Activated T-cell treated with anti-CD3 and anti-CD28 coated beads for 1 hour (primary cell): ENCODE results near the gene RASSF1.

ENCODE experiments used
- DNase-seq: peaks from one replicate; pipeline ENCODE4 v3.0.0-alpha.2; 2020; ENCODE audit warnings: low read depth

The RASSF1 gene

DNA sequence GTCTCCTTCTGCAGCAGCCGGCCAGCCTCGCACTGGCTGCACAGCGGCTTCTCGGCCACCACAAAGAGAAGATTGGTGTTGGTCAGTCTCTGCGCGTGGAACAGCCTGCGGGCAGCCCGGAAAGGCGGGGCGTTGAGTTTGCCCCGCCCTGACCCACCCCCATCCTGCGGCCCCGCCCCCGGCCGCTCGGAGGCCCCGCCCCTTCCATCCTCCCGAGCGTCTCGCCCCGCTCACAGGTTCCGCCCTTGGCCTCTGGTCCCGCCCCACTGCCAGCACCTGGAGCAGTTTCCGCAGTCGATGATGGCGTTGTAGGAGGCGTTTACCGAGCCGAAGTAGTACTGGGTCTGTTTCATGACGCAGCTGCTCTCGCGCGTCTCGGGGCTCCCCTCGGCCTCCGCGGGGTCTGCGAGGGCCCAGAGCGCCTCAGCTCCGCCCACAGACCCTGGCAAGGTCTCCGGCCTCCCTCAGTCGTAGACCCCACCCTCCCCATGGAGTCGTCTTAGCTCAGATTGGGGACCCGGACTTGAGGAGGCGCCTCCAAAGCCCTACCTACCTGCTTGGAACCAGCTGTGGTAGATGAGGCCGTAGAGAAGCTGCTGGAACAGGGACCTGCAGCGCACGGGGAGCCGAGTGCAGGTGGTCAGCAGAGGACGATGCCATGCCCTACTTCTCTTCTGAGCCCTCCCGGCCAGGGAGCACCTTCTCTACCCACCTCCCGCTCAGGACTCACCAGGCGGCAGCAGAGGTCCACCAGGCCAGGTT lies 24.6 kb upstream of the RASSF1 start:
- peak; percentile 93 for DNase-seq

DNA sequence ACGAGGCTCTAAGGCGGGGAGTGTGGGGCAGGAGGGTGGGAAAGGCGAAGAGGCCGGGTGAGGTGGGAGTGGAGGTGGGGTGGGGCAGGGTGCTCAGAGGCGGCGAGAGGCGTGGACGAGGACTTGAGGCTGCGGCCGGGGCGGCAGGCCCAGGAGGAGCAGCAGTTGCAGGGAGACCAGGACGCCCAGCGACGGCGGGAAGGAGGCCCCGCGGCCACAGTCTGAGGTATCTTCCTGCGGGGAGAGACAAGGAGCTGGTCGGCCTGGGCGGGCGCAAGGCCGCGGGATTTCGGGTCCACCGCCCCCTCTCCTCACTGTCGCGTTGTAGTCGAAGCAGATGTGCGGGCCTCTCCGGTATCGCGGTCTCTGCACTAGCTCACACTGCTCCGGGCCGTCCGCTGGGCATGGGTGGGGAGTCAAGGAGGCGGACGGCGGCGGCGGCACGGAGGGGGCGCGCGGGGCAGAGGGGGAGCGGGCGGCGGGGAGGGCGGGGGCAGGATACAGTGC lies 24.0 kb upstream of the RASSF1 start:
- no peak for DNase-seq

DNA sequence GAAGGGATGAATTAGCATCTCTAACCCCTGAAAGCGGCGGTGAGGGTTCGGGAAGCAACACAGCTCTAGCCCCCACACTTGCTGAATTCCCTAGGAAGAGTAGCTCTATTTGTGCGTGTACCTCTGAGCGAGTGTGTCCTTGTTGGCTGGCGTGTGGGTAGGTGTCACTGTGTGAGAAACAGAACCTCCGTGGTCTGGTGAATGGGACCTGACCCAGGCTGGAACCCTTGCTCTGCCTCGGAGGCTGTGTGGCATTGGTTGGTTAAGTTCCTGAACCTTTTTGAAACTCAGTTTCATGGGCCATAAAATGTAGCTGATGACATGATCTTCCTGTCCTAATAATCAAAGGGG lies 19.1 kb upstream of the RASSF1 start:
- DNase-seq, result no peak

DNA sequence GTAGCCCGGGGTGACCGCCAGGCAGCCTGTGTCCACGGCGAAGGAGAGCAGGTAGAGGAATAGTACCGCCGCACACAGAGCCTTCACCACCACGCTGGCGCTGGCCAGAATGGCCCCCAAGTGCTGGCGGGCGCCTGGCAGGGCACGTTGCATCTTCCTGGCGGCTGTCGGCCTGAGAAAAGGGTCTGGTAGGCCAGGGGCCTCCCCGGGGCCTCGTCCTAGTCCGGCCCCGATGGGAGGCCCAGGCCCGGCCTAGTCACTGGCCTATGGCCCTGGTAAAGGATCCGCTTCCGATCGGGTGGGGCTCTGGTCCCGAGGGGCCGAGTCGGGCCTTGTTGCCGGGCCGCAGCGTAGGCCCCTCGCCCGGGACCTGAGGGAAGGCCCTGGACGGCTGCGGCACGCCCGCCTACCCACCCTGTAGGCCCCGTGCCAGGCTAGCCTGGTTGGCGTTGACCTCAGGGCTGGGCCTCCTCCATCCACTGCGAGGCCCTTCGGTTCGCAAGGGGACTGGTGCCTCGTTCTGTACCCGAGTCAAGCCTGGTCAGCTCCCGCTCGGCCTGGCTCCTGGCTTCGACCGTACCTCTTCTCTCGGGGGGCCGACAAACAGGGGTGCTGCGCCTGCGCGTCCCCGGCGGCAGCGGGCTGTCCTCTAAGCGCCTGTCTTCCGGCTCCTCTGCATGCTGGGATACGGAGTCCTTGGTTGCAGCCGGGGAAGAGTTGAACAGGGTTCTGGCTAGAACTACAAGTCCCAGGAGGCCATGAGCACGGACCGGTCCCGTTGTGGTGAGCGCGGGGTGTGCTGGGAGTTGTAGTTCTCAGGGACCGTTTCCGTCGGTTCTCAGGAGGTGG lies 18.5 kb upstream of the RASSF1 start, which contains the start of gene TMEM115:
Gene TMEM115 (minus strand): TSS at position 611 of the 849 bp plus-strand sequence. CDS start 458 bp downstream, at position 153.
- peak; percentile 89 for DNase-seq

DNA sequence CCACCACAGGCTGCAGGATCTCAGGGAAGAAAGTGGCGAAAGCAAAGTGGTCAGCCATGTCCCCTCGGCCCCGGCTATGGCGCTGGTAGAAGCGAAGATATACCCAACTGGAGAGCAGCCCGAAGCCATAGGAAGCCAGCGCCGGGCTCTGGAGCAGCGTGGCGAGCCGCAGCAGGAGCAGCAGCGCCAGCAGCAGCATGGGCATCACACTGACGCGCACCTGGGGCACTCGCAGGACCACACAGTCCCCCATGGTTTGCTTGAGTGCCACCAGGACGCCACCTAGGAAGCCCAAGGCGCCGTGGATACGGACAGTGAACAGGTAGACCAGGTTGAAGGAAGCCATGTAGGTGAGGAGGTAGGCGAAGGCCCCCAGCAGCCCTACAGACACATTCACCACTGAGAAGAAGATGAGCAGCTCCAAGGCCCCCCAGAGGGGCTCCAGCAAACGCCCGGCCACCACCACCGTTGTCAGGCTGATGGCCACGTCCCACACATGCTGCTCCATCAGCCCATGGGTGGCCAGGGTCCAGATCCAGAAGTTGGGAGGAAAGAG lies 17.8 kb upstream of the RASSF1 start:
- no peak for DNase-seq

DNA sequence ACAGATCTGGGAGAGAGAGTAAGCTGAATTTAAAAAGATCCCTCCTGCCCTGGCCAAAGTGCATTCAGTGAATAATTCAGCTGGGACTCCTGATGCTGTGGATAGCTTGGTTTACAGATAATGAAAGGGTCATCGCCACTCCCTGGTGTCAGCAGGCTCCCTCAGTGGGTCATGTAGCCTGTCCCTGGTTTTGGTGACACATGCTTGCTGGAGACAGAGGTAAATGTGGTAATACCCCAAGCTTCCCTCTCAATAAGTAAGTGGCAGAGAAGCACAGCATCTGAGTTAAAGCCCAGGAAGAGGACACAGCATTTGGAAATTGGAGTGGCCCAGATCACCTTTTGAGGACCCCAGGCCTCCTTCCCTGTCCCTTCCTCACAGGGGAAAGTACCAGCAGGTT lies 16.8 kb upstream of the RASSF1 start:
- DNase-seq, result no peak

DNA sequence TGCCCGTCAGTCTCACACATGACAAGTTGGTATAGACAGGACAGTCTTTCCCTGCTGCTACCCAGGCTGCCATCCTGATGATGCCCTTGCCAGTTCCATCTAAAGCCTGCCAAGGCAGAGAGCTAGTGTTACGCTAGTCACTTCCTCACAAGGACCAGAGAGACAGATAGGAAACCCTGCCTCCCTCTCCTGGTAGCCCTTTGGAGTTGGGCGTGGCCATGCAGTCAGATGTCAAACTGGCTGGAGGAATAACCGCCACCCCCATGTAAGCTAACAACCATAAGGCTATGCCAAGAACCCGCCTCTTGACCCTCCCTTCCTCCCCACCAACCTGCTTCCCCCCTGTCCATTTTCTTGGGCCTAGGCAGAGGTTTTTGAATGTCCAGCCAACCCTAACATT lies 15.9 kb upstream of the RASSF1 start:
- DNase-seq, result no peak

DNA sequence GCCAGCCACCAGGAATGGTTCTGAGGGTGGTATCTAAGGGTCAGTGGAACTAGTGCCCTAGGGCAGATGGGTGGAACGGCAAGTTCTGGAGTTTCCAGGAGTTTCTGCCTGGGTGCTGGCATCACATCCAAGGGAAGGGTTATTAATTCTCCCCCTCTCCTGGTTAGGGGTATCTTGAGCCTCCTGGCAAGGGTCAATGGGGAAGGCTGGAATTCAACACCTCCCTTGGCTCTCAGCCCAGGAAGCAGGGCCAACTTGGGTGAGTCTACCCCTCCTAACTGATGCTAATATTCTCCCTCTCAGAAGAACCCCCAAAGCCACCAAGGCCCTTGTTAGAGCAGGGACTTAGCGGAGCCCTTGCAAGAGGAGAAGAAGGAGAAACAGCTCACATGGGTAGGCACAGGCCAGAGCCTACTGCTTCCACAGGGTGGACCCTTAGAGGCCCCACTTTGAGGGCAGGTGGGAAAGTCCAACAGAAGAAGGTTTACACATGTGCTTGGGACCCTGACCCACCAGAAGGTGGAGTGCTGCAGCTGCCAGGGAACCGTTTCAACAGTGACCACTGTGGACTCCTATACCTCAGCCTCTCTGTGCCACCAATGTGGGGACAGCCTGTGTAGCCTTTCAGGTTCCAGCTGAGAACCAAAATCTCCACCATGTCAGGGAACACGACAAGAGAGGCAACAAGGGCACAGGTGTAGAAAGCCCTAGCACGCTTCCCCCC lies 15.4 kb upstream of the RASSF1 start:
- no peak for DNase-seq

DNA sequence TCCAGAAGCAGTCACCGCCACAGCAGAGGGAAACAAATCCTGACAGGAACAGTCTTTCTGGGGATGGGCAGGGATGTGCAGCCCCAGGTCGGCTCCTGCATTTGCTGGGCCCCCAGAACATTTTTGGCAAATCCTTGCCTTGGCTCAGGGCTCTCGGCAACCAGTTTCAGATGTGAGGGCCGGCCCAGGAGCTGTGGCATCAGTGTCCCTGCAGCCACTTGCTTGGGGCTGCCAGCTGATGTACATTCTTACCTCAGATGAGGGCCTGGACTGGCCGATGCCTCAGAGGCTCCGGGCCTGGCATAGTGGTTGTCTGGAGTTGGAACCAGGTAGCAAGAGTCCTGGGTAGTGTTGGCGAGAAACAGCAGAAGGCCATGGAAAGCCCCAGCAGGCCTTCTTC lies 14.2 kb upstream of the RASSF1 start:
- no peak for DNase-seq

DNA sequence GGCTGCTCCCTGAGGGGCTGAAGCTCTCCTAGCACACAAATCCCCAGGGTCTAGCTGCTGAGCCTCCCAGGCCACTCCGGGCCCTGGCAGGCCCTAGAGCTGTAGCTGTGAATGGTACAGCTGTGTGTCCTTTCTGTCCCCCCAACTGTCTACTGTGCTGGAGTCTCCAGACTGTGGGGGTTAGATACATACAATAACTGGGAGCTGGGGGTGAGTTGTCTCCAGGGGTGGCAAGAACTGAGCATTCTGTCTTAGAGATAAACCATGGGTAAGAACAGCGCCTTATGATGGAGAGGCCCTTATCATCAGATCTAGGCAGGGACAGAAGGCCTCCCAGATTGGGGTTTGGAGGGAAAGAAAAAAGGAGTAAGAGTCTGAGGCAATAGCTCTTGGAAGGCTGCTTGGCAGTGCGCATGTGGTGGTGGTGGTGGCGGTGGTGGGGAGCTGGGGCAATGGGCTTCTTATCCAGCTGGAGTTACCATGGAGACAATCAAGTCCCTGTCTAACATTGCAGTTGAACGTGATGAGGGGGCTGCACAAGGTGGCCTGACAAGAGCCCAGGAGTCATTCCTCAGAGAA lies 13.6 kb upstream of the RASSF1 start:
- no peak for DNase-seq

DNA sequence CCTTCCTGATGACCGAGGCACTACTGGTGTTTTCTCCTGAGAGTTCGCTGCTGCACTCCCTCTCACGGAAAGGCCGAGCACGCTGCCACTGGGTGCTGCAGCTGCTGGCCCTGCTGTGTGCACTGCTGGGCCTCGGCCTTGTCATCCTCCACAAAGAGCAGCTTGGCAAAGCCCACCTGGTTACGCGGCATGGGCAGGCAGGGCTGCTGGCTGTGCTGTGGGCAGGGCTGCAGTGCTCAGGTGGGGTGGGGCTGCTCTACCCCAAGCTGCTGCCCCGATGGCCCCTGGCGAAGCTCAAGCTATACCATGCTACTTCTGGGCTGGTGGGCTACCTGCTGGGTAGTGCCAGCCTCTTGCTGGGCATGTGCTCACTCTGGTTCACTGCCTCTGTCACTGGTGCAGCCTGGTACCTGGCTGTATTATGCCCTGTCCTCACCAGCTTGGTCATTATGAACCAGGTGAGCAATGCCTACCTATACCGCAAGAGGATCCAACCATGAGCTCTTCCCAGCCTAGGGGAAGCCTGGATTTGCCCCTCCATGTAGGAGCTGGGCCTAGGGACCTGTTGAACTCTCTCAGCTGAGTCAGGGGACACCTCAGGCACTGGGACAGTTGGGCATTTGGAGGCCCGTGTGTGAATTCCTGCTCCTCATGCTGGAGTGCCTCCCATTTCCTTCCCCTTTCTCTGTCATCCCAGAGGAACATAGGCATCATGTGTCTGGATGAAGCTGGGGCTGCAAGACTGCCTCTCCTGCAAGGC lies 12.8 kb upstream of the RASSF1 start:
- DNase-seq, result no peak

DNA sequence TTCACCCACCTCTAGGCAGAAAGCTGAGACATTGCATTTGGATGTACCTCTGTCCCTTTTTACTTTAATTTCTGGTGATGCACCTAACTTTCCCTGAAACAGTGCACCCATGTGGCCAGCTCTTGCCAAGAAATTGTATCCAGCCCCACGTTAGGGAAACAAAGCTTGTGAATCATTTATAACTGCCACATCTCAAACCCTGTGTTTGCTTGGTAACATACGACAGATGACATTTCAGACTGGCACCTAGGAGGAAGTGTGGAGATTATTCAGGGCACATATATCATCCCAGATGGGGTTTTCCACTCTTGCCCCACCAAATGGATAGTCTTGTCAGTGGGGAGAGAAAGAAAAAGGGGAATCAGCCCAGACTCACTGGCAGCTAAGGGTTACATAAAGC lies 12.1 kb upstream of the RASSF1 start:
- DNase-seq, result no peak

DNA sequence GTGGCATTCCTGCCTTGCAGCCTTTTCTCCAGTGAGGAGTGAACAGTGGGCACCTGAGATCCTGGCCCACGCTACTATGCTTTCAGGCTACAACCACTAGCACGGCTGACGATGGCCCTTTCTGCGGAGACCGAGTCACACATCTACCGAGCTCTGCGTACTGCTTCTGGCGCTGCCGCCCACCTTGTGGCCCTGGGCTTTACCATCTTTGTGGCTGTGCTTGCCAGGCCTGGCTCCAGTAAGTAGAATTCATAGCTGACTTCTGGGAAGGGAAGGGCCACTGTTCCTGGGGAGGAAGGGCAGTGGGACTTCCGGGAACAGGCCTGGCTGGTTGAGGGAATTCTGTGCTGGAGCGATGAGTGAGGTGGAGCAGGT lies 10.7 kb upstream of the RASSF1 start:
- no peak for DNase-seq

DNA sequence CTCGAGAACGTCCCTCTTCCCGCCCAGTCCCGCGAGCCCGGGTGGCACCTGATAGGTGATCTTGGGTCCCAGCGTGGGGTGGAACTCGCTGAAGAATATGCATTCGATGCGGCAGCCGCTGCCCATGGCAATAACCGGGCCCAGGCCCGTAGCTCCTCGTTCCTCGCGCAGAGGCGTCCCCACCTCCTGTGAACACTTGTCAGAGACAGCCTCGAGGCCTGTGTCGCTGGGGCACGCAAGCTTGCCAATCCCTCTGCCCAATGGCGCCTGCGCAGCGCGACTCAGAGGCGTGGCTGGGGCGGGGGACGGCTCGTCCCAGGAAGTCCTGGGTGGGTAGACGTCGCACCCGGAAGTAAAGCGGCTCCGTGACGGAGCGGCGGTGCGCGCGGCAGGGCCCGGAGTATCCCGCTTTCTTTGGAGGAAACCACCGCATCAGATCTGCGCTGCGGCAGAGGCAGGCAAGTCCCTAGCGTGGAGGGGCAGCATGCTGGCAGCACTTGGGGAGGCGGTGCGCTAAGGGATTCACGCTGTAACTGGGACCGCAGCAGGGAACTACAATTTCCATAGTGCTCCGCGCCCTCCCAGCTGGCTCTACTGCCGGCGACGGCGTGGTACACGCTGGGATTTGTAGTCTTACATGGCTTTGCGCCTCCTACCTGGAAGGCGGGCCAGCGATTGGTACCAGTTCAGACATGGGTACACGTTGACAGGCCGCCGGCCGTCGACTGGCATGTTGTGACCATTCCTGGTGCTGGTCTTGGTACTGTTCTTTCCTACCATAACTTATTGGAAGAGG lies 10.1 kb upstream of the RASSF1 start, which contains the start of the genes CYB561D2 and NPRL2:
Gene CYB561D2 (plus strand): TSS at position 336 of the 796 bp plus-strand sequence. CDS start 572 bp downstream, outside the sequence.
Gene NPRL2 (minus strand): TSS at position 249 of the 796 bp plus-strand sequence. CDS start 123 bp downstream, at position 126.
- peak; percentile 99 for DNase-seq

DNA sequence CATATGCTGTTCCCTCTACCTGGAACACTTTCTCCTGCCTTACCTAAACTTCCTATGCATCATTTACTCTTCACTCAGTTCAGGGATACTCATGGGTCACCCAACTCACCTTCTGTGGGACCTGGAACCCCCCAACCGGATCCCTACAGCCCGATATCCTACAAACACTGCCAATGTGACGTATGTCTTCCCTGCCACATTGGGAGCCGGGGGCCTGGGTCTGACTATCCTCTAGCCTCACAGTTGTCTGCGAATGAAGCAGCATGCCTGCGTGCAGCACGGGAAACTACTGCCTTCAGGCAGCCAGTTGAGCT lies 9.5 kb upstream of the RASSF1 start:
- DNase-seq, result no peak

DNA sequence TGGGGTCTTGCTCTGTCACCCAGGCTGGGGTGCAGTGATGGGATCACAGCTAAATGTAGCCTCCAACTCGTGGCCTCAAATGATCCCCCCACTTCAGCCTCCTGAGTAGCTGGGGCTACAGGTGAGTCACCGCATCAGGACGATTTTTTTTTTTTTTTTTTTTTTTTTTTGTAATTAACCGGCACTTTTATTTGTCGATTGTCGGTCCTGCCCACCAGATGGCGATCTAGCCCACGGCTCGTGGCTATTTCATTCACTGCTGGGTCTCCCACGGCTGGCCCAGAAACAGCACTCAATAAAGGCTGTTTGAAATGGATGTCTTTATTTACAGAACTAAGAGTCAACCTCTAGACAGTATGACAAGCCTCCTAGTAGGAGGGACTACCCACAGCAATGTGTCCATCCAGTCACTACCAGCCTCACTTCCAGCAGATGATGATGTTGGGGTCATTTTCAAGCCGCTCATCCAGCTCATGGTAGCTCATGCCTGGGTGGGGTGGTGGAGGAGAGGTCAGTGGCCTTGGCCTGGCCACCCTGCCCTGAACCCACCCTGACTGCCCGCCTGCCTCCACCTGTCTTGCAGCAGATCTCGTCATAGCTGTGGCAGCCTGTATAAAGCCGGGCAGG lies 6.7 kb upstream of the RASSF1 start:
- peak; percentile 64 for DNase-seq

DNA sequence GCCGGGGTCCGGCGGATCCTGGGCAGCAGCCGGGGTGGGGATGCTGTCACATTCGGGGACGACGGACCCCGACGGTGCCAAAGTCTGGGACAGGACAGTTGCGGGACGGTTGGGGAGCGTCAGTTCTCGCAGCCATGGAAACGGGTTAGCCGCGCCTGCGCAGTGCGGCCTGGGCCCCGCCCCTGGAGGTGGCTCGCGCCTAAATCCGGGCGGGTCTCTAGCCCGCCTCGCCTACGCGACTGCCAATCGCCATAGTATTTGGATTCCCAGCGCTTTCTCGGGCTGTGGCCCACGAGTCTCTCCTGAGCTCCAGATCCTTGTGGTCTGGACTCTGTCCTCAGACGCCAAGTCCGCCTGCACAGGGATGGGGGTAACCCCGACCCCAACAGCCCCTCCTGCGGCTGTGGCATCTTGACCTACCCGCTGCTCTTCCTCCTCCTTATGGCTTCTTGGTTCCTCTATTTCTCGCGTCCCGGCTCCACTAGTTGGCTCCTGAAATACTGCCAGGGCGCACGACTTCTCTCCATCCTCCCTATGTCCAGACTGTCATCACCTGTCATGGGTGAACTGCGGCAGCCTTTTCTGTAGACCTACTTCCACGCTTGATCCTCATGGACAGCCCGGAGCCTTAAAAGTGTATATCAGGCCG lies 5.1 kb upstream of the RASSF1 start, which contains the start of gene ZMYND10:
Gene ZMYND10 (minus strand): TSS at position 147 of the 649 bp plus-strand sequence. CDS start 153 bp downstream, outside the sequence.
- peak; percentile 73 for DNase-seq

DNA sequence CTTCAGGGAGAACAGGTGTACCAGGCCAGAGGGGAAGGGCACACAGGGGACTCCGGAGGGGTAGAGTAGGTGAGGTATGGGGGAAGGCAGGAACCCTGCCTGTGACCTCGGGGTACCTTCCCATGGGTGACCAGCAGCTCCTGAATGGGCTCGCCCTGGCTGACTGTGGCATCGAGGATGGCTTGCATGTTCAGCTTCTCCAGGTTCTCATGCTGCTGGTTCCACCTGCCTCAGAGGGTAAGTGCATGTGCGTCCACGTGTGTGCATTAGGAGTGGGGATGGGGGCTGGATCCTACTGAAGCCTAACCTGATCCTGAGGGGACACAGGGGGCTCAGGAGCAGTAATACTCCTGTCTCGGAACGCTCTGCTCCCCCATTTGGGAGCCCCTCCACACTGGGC lies 4.4 kb upstream of the RASSF1 start:
- no peak for DNase-seq
